Skeletal muscle tissue (tissue), 4 donors: ENCODE results near the gene MYO1E. TPM values are rescaled to one million over a fixed set of nuclear protein-coding genes. Genes with fewer than 3 reads are reported as not detected.

ENCODE experiments used
- H3K27ac ChIP-seq: one replicate; pipeline ENCODE4 v1.7.0; 2013; ENCODE audit warnings: mild to moderate bottlenecking, low read depth, low read length, inconsistent platforms
- H3K27me3 ChIP-seq, 3 donors: one replicate each; pipeline ENCODE4 v1.7.0; 2013; ENCODE audit warnings: low read length in 3 of 3; ENCODE audit not compliant: control insufficient read depth in 3 of 3, insufficient read depth in 3 of 3
- H3K36me3 ChIP-seq, 3 donors: one replicate each; pipeline ENCODE4 v1.7.0; 2013; ENCODE audit warnings: low read length in 3 of 3; ENCODE audit not compliant: control insufficient read depth in 3 of 3, insufficient read depth in 3 of 3
- H3K4me1 ChIP-seq, 3 donors: one replicate each; pipeline ENCODE4 v1.7.0; 2013; ENCODE audit warnings: low read length in 3 of 3, mild to moderate bottlenecking in 3 of 3; ENCODE audit not compliant: control insufficient read depth in 3 of 3, insufficient read depth in 3 of 3
- H3K4me3 ChIP-seq, 3 donors: one replicate each; pipeline ENCODE4 v1.7.0; 2013; ENCODE audit warnings: low read length in 3 of 3
- H3K9ac ChIP-seq, 3 donors: one replicate each; pipeline ENCODE4 v1.7.0; 2013; ENCODE audit warnings: low read length in 3 of 3, mild to moderate bottlenecking in 3 of 3, moderate library complexity in 2 of 3, low read depth in 1 of 3
- H3K9me3 ChIP-seq, 3 donors: one replicate each; pipeline ENCODE4 v1.7.0; 2013; ENCODE audit warnings: low read length in 3 of 3; ENCODE audit not compliant: control insufficient read depth in 3 of 3
- total RNA-seq: library from RNA; depleted of rRNA; stranded (reverse); fragments of >200 nt; gene quantifications from one replicate; pipeline ENCODE4 v1.2.3, GENCODE V29; 2014
- donor health status: Osteomylitis.

MYO1E gene
- total RNA-seq, 1 donor from 2014 or later = 29.7 TPM

DNA sequence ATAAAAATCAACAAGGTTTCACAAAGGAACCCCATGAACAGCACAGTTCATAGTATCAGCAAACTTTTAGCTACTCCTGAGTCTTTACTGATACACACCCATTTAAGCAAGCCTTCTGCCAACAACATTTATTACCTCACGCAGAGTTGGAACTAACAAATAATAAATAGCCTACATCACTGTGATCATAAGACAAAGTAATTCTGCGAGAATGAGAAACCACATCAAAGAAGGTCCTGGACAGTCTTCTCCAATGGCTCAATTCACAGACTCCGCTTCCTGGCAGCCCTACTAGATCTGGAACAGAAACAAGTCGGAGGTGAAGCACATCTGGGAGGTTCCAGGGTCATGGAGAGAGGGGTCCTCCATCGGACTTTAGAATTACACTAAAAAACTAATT lies 129.0 kb downstream of the MYO1E start:
- Histone ChIP-seq H3K4me3 (no peak overlapping the region), H3K36me3 (no peaks in the 10 kb centered on the region), H3K9ac (no peak overlapping the region), H3K4me1 (peaks cover 2 to 6% (median 6%) of the 10 kb centered on the region in 3 donors), H3K9me3 (no peaks in the 10 kb centered on the region), H3K27me3 (no peaks in the 10 kb centered on the region), H3K27ac (no peak overlapping the region)

DNA sequence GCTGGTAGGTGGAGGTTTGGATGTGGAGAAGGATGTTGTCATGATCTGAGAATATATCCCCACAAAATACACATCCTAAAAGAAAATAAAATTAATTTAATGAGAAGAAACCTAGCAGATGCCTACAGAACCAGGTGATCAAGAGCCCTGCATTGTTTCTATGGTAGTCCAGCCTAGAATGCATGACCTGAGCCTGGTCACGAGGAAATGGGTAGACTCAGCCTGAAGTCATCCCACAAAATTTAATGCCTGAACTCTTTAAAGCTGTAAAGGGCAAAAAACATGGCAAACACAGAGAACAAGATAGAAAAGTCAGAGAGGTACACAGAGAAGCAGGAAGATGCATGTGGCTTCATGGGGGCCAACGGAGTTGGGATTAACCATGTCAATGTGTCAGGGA lies 130.0 kb downstream of the MYO1E start:
- H3K27ac ChIP-seq = no peak overlapping the region
- no peaks in the 10 kb centered on the region for H3K27me3 ChIP-seq
- H3K9me3 ChIP-seq = no peaks in the 10 kb centered on the region
- H3K4me1 ChIP-seq = peaks cover 2 to 11% (median 5%) of the 10 kb centered on the region in 3 donors
- H3K9ac ChIP-seq = no peak overlapping the region
- H3K36me3 ChIP-seq = no peaks in the 10 kb centered on the region
- no peak overlapping the region for H3K4me3 ChIP-seq

DNA sequence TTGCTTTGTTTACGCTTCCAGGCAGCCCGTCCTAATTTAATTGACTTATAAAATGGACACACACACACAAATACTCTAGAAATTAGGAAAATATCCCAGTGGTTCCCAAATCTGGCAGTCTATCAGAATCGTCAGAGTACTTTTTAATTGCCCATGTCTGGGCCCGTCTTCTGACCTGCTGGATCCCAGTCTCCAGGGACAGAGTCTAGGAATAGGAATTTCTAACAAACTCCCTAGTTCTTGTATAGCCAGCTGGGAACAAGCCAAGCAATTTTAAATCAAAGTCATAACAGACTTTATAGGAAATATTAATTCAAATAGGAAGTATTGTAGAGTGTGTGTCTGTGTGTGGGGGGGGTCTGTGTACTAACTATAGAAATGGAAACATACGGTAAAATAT lies 132.6 kb downstream of the MYO1E start:
- no peaks in the 10 kb centered on the region for H3K36me3 ChIP-seq
- H3K27ac ChIP-seq = no peak overlapping the region
- peaks cover 2 to 17% (median 8%) of the 10 kb centered on the region in 3 donors for H3K4me1 ChIP-seq
- H3K4me3 ChIP-seq = no peak overlapping the region
- H3K9me3 ChIP-seq = no peaks in the 10 kb centered on the region
- no peaks in the 10 kb centered on the region for H3K27me3 ChIP-seq
- H3K9ac ChIP-seq = no peak overlapping the region

DNA sequence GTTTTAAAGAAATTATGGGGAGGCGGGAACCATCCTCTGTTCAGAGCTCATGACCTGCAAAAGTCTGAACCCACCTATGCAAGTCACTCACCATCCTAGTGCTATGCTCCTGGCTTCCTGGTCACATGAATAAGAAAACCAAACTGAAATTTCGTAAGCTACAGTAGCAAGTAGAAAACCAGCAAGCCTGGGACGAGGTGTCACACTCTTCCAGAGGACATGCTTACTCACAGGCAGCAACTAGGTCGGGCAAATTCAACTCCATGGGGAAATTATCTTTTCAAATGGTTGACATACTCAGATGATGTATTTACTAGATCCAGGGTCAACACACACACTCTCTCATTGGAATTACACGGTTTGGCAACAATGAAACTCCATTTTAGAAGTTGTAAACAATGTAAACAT lies 134.7 kb downstream of the MYO1E start:
- H3K9ac ChIP-seq = no peak overlapping the region
- no peaks in the 10 kb centered on the region for H3K36me3 ChIP-seq
- no peaks in the 10 kb centered on the region for H3K9me3 ChIP-seq
- peaks cover 2 to 17% (median 8%) of the 10 kb centered on the region in 3 donors for H3K4me1 ChIP-seq
- no peaks in the 10 kb centered on the region for H3K27me3 ChIP-seq
- H3K27ac ChIP-seq = no peak overlapping the region
- H3K4me3 ChIP-seq = no peak overlapping the region

DNA sequence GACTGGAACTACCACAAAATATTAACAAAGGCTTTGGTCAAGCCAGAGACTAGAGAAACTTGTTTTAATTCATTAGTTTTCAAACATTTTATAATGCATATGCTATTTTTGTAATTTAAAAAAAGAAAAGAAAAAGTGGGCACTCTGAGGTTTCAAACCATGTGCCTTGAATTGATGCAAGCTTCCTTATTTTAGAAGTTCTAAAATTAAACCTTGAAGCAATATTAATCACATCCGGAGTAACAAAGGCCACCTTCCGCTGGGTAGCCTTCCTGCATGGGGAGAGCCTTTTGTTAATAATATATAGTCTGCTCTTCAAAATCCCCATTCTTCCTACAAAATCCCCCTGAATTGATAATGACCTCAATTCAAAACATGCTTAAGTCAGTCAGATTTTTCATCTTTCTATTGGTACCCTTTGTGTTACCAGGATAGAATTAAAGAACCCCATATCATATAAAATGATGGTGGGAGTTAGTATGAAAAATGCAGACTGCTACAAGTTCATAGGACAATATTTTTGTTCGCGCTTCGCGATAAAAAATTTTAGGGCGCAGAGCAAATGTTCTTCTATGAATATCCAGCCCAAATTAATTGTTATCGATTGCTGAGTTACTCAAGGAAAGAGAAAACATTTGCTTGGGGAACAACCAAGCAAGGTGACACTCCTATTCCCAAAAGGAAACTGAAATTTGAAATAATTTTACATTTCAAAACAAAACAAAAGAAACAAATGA lies 135.4 kb downstream of the MYO1E start:
- H3K4me3 ChIP-seq = no peak overlapping the region
- no peaks in the 10 kb centered on the region for H3K36me3 ChIP-seq
- H3K9me3 ChIP-seq = no peaks in the 10 kb centered on the region
- peaks cover 3 to 22% (median 12%) of the 10 kb centered on the region in 3 donors for H3K4me1 ChIP-seq
- H3K9ac ChIP-seq = no peak overlapping the region
- H3K27ac ChIP-seq = no peak overlapping the region
- H3K27me3 ChIP-seq = no peaks in the 10 kb centered on the region

DNA sequence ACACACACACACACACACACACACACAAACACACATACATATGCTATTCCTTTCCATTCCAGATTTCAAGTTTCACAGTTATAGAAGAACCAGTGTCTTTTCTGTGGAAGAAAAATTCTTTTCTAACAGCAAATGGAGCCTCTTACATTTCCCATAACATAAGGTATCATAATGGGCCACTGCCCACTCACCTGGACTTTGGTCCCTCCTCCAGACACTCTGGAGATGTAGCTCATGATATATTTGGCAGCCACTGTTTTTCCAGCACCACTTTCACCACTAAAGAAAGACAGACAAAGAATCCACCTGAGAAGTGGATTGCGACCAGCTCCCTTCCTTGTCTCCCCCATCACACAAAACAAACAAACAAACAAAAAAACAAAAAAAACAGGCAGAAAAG lies 136.3 kb downstream of the MYO1E start:
- Histone ChIP-seq H3K36me3 (no peaks in the 10 kb centered on the region), H3K27ac (no peak overlapping the region), H3K9me3 (no peaks in the 10 kb centered on the region), H3K27me3 (no peaks in the 10 kb centered on the region), H3K4me1 (peaks cover 9 to 25% (median 14%) of the 10 kb centered on the region in 3 donors), H3K4me3 (no peak overlapping the region), H3K9ac (no peak overlapping the region)

DNA sequence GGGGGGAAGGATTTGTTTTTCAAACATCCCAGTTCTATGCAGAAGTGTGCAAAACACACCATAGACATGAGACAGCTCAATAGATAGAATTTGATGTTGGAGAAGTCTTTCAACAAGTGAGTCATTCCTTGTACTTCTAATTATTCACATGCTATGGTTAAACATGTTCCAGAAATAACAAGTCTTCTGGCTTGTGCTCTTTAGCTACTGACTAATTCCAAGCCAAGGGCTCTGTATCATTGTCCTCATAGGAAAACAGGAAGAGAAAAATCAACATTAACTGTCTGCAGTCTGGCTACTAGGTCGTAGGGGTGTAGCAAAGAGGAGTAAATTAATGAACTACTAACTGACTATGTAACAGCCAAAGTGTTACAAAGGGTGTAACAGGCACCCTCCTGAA lies 140.2 kb downstream of the MYO1E start:
- peak overlapping the region; percentile 46 for H3K27ac ChIP-seq

DNA sequence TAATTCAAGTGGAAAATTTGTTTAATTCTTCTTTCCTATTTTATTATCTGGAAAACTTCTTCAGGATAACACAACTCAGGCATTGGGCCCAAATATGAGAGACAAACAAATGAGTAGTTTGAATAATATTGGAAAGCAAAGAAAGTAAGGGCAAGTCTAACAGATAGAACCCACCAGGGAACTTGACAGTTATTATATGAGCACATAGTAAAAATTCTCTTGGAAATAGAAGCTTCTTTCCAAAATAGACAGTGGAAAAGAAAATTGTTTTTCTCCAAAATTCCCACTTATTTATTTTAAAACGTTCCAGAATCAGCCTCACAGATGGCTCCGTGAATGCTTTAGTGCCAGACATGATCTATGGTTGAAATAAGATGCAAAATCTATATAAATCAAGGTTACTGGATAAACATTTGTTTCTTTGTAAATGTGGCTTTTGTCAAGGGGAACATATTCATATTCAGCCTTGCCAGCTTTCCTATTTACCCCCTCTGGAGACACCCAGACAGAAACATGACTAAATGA lies 142.1 kb downstream of the MYO1E start:
- Histone ChIP-seq H3K36me3 (no peaks in the 10 kb centered on the region), H3K9ac (no peak overlapping the region), H3K4me1 (peaks cover 6 to 9% (median 8%) of the 10 kb centered on the region in 3 donors), H3K27ac (no peak overlapping the region), H3K27me3 (no peaks in the 10 kb centered on the region), H3K9me3 (no peaks in the 10 kb centered on the region), H3K4me3 (no peak overlapping the region)

More for the DNA sequence above, 140.2 kb downstream of the MYO1E start:
- H3K4me1 ChIP-seq = peaks cover 6 to 15% (median 12%) of the 10 kb centered on the region in 3 donors
- H3K36me3 ChIP-seq = no peaks in the 10 kb centered on the region
- H3K4me3 ChIP-seq = peak overlapping the region in 1 of 3 donors; percentile 5
- H3K9me3 ChIP-seq = no peaks in the 10 kb centered on the region
- no peaks in the 10 kb centered on the region for H3K27me3 ChIP-seq
- no peak overlapping the region for H3K9ac ChIP-seq

DNA sequence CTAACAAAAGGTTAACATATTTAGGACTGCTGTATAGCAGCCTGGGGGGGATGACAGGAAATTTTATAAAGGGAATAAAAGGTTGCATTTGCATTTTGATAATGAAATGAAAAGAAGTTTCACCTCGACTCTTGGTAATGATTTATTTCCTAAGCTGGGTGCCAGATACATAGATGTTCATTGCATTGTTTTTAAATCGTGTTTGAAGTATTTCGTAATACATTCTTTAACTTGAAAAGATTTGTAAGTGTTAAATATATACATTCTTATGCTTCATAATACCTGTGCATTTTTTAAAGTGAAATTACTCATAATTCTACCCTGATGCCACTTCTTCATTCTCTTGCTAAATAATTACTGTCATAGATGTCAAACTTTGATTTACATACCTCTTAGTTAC lies 143.2 kb downstream of the MYO1E start:
- H3K9me3 ChIP-seq = no peaks in the 10 kb centered on the region
- no peaks in the 10 kb centered on the region for H3K27me3 ChIP-seq
- no peak overlapping the region for H3K4me3 ChIP-seq
- H3K36me3 ChIP-seq = peaks cover 0 to 4% (median 3%) of the 10 kb centered on the region in 3 donors
- peaks cover 9 to 14% (median 13%) of the 10 kb centered on the region in 3 donors for H3K4me1 ChIP-seq
- H3K9ac ChIP-seq = no peak overlapping the region
- no peak overlapping the region for H3K27ac ChIP-seq

DNA sequence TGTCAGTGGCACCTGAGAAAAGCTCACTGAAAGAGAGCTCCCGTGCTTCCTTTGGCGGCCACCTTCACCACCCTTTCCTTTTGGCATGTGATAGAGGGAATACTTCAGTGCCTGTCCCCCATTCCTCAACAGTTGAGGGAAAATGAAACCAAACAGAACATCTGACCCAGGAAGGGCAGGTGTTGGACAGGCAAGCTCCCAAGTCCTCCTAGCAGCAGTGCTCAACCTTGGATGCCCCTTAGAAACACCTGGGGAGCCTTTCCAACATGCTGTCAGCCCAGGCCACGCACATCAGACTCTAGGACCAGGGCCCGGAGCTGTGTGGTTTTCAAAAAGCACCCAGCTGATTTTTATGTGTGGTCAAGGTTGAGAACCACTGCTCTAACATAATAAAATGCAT lies 143.7 kb downstream of the MYO1E start:
- no peak overlapping the region for H3K27ac ChIP-seq
- no peak overlapping the region for H3K4me3 ChIP-seq
- no peaks in the 10 kb centered on the region for H3K27me3 ChIP-seq
- peaks cover 4 to 6% (median 5%) of the 10 kb centered on the region in 3 donors for H3K36me3 ChIP-seq
- peaks cover 9 to 17% (median 16%) of the 10 kb centered on the region in 3 donors for H3K4me1 ChIP-seq
- H3K9ac ChIP-seq = no peak overlapping the region
- H3K9me3 ChIP-seq = no peaks in the 10 kb centered on the region
